D721Med (cell line): Measurements from ENCODE around the gene SNTB2.

Source experiments
- DNase-seq: peaks from one replicate; pipeline ENCODE4 v3.0.0; 2011; ENCODE audit warnings: low spot score; ENCODE audit not compliant: insufficient read length
- FAIRE-seq: peaks from 2 replicates; lab custom pipeline; 2011; peaks lifted over from hg19 to GRCh38; lab: Jason Lieb, UNC
- TF ChIP-seq, protein P1 (sequence below): IDR thresholded peaks from 2 replicates; pipeline ENCODE4 v1.5.1; 2012; ENCODE audit warnings: mild to moderate bottlenecking, control low read depth; ENCODE audit not compliant: insufficient read depth; ENCODE audit errors: missing control alignments

The SNTB2 gene

DNA sequence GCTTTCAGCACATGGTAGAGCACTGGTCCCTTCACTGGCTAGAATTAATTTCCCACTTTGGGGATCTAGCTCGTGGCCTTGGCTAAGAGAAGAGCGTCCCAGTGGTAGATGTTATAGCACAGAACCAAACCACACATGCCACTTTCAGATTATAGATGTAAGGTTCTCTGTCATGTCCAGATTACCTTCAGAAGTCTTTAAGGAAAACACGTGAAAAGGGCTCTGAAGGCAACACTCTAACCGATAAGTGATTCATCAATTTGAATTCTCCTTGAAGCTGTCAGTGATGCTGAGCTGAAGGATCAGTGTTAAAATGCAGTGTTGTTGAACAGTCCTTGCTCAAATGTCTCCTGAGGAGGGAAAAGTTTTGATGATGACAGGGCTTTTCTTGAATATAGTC, 80.7 kb downstream of the SNTB2 start:
- no peak for DNase-seq
- no peak for FAIRE-seq
- TF ChIP-seq, protein P1, sequence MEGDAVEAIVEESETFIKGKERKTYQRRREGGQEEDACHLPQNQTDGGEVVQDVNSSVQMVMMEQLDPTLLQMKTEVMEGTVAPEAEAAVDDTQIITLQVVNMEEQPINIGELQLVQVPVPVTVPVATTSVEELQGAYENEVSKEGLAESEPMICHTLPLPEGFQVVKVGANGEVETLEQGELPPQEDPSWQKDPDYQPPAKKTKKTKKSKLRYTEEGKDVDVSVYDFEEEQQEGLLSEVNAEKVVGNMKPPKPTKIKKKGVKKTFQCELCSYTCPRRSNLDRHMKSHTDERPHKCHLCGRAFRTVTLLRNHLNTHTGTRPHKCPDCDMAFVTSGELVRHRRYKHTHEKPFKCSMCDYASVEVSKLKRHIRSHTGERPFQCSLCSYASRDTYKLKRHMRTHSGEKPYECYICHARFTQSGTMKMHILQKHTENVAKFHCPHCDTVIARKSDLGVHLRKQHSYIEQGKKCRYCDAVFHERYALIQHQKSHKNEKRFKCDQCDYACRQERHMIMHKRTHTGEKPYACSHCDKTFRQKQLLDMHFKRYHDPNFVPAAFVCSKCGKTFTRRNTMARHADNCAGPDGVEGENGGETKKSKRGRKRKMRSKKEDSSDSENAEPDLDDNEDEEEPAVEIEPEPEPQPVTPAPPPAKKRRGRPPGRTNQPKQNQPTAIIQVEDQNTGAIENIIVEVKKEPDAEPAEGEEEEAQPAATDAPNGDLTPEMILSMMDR: no peak

DNA sequence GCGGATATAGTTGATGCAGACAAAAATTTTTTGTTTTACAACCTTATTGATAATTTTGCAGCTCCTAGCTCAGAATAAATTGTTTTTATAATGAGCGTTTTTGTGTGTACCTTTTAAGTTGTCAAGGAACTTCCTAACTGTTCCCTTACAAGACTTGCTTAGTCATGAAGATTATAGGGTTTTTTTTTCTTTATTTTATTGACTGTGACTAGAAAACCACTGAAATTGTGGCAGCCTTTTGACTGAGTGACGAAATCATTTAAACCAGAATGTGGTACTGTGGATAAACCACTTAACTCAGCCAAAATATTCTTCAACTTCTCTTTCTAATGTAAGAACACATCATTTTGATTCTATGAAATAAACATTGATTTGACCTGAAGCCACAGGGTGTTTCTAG, 83.4 kb downstream of the SNTB2 start:
- TF ChIP-seq, protein P1: no peak
- no peak for DNase-seq
- no peak for FAIRE-seq

DNA sequence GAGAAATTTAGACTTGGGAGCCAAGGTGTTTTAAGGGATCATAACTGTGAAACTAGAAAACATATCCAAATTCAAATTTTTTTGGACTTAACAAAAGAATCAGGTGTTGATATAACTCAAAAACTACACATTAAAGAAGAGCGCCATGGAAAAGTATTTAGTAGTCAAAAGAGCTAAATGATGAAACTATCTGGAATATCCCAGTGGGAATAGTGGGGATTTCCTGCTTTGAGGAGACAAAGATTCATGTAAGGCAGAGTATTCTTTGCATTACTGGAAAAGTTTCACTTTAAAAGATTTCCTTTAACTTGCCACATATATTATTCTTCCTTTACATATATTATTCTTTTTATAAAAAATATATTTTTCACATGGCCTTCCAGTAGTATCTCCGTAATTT, 83.9 kb downstream of the SNTB2 start:
- TF ChIP-seq, protein P1: no peak
- FAIRE-seq (no peak), DNase-seq (no peak)

DNA sequence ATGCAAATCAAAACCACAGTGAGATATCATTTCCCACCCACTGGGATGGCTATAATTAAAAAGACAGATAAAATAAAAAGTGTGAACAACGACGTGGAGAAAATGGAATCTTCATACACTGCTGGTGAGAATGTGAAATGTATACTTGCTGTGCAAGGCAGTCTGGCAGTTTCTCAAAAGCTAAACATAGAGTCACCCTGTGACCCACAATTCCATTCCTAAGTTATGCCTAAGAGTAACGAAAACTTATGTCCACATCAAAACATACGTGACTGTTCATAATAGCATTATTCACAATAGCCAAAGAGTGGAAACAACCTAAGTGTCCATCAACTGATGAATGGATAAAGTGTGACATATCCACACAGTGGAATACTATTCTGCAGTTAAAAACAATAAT, 86.0 kb downstream of the SNTB2 start:
- DNase-seq (no peak), FAIRE-seq (no peak)
- TF ChIP-seq, protein P1: no peak

DNA sequence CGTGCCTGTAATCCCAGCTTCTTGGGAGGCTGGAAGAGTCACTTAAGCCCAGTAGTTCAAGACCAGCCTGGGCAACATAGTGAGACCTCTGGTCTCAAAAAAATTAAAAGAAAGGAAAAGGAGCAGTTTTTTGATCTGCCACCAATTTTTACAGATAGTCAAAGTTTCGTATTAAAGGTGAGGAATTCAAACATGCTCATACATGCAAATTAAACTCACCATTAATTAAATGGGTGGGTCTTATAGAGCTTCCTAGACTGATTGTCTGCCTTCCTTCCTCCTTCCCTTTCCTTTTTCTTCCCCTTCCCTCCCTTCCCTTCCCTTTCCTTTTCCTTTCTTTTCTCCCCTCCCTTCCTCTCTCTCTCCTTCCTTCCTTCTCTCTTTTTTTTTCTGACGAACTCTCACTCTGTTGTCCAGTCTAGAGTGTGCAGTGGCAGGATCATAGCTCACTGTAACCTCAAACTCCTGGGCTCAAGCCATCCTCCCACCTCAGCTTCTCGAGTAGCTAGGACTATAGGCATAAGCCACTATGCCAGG, 87.8 kb downstream of the SNTB2 start:
- no peak for DNase-seq
- FAIRE-seq: no peak

DNA sequence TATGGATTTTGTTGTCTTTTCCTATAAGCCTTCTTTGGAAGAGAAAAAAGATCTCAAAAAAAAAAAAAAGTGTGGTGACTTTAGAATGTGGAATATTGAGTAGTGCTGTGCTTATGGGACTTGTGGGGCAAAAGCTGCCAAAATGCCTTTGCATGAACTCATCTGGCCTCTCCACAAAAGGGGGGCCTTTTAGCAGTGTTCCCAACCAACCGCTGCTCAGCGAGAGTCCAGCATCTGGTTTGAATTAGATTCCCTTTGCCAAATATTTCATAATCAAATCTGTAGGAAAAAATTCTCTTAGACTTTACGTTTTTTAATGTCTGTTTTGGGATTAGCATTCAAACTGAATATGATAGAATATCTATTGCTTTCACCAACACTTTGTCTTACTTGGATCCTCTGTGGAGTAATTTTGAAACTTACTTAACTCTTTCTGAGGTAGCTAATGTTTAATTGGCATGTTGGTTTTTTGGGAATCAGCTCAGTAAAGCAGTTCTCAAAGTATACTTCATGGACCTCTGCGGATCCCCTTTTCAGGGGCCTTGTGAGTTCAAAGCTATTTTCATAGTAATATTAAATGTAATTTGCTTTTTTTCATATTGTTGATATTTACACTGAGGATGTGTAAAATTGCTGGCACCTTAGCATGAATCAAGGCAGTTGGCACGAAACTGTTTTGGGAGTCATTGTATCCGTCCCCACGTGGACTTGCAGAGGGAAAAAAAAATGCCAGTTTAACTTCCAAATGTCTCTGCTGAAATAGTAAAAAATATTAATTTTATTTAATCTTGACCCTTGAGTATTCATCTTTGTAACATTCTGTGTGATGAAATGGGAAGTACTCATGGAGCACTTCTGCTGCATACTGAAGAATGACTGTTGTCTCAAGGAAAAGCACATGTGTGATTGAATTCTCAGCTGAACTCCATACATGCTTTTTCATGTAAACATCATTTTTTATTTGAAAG, 89.5 kb downstream of the SNTB2 start:
- DNase-seq: no peak
- no peak for FAIRE-seq
- TF ChIP-seq, protein P1: no peak

More for the DNA sequence above, 87.8 kb downstream of the SNTB2 start:
- TF ChIP-seq, protein P1: no peak

DNA sequence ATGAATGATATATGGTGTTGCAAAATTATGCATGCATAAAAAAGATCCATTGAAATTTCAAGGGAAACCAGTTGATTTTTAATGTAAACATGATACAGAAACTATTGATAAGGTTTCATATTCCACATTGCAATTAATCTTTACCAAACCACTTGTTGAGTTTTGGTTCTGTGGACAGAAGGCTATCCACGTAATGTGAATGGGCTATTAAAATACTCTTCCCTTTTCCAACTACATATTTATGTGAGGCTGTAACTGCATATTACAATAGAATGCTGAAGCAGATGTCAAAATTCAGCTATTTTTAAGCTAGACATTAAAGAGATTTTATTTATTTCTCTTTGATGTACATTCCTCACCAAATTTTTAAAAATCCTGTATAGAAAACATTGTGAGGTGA, 90.4 kb downstream of the SNTB2 start:
- FAIRE-seq (no peak), DNase-seq (no peak)
- TF ChIP-seq, protein P1: no peak
